ENCODE data around the gene PPP3CA. TPM values are rescaled to one million over a fixed set of nuclear protein-coding genes. Genes with fewer than 3 reads are reported as not detected.
A peak's percentile ranks its signal among the peaks of the same experiment; 100 is the strongest.

Gene PPP3CA
- total RNA-seq, 1 experiment from 2014 or later: 40.2 TPM

DNA sequence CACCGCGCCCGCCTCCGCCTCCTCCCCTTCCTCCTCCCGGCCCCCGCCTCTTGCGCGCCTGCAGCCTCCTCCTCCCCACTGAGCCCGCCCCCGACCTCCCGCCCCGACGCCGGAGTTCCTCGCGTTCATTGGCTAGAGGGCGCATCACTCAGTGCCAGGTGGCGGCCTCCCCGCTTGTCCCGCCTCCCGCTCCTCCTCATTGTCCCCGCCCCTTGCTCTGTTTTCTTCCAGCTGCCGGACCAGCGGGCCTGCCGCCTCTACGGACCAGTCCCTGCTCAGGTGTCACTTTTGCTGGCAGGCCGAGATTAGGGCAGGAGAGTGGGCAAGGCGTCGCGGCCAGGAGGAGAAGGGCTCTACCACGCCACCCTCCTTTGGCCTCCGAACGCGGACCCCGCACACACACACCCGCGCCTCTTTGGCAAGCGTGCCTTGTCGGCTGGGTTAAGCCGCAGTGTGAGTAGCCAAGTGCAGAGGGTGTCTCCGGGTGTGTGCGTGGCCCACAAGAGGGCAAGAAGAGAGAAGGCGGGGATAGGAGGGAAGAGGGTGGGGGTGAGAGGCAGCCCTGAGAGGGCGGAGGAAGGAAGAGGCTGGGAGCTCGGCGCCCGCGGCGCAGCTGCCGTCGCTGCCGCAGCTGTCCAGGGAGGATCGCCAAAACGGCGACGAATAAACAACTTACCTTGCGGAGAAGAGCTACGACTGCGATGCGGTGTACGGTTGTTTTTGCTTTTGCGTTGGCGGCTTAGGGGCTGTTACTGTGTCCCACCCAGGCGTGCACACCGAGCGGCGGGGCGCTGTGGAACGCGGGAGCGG, 436 bp upstream of the PPP3CA start:
- peaks cover 36% of the 10 kb centered on the region for H3K79me2 ChIP-seq (ENCODE audit: low read depth)
- CTCF ChIA-PET: interaction anchor here (0.6 kb wide), 1 partner anchor 148 kb away, joined by 3 read pairs; no protein-coding TSS in a partner anchor
- peak overlapping the region; percentile 95 for H2AFZ ChIP-seq

DNA sequence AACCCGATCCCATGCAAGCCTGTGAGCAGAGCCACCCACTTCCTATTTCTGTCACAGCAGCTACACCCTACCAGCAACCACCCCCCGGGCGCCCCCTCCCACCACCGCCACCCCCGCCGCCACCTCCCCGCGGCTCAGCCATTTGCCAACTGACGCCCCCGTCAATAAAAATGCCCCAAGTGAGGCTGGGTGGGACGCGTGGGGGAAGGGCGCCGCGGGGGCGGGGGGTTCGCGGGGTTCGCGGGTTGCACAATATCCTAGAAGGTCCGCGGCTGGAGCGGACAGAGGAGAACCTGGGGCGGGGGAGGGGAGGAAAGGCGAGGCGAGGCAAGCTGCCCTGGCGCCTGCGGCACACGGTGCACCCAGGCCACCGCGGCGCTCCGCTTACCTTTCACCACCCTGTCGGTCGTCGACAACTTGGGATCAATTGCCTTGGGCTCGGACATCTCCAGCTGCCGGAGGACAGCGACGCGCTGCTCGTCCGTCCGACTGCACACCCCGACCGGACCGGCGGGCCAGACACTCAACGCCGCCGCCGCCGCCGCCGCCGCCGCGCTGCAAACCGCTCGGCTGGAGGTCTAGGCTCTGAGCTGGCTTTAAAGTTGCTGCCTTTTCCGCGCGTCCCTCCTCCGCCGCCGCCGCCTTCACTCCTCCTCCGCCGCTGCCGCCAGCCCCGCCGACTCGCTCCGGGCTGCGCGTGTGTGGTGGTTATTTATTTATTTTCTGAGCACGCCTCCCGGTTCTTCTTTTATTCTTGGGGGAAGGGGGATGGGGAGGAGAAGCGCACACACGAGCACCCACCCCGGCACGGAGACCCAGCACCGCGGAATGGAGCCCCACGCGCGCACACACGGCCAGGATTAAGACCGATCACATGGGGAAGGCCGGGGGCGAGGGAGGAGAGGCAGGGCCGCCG, 717 bp downstream of the PPP3CA start:
- intact Hi-C loops (cut with micrococcal nuclease; ENCODE audit: unreplicated experiment): loop anchor here (2.0 to 10.0 kb wide), 7 partner anchors 46 to 926 kb away; no protein-coding TSS in a partner anchor
- H3K4me3 ChIP-seq: peak overlapping the region; percentile 92
- no peaks in the 10 kb centered on the region for H4K20me1 ChIP-seq (ENCODE audit: insufficient read depth)
- peak overlapping the region; percentile 38 for H3K27ac ChIP-seq
- no peaks in the 10 kb centered on the region for H3K9me2 ChIP-seq (ENCODE audit: insufficient read depth)
- H3K27me3 ChIP-seq (ENCODE audit: insufficient read depth, low read depth): no peaks in the 10 kb centered on the region
- peak overlapping the region; percentile 86 for H3K4me2 ChIP-seq
- TF ChIP-seq, protein P1, sequence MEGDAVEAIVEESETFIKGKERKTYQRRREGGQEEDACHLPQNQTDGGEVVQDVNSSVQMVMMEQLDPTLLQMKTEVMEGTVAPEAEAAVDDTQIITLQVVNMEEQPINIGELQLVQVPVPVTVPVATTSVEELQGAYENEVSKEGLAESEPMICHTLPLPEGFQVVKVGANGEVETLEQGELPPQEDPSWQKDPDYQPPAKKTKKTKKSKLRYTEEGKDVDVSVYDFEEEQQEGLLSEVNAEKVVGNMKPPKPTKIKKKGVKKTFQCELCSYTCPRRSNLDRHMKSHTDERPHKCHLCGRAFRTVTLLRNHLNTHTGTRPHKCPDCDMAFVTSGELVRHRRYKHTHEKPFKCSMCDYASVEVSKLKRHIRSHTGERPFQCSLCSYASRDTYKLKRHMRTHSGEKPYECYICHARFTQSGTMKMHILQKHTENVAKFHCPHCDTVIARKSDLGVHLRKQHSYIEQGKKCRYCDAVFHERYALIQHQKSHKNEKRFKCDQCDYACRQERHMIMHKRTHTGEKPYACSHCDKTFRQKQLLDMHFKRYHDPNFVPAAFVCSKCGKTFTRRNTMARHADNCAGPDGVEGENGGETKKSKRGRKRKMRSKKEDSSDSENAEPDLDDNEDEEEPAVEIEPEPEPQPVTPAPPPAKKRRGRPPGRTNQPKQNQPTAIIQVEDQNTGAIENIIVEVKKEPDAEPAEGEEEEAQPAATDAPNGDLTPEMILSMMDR (conservative IDR thresholded peaks at IDR 0.05): no peak
- no peak for TF ChIP-seq EZH2 (IDR thresholded peaks at IDR 0.05; ENCODE audit: low read depth)
- CTCF ChIA-PET: interaction anchor here (0.7 kb wide), 1 partner anchor 106 kb away, joined by 5 read pairs; no protein-coding TSS in a partner anchor
- H3K36me3 ChIP-seq (ENCODE audit: low read depth): no peaks in the 10 kb centered on the region
- peaks cover 30% of the 10 kb centered on the region for H3K4me1 ChIP-seq (replicated peaks; ENCODE audit: insufficient read depth)
- POLR2A ChIA-PET (ENCODE audit: unreplicated experiment): no interaction called here
- peak overlapping the region; percentile 64 for H2AFZ ChIP-seq
- peak in 1 of 2 experiments; percentile 35 for DNase-seq
- H3K79me2 ChIP-seq (ENCODE audit: low read depth): peaks cover 48% of the 10 kb centered on the region
- H3F3A ChIP-seq (ENCODE audit: insufficient read depth, low read depth): peaks cover 5% of the 10 kb centered on the region; the same call in 1 of the 2 replicates
- TSS peak; percentile 32 for BruUV-seq (replicated peaks)
- no peaks in the 10 kb centered on the region for H3K9me3 ChIP-seq (ENCODE audit: insufficient read depth, low read depth)

More for the DNA sequence above, 436 bp upstream of the PPP3CA start:
- Histone ChIP-seq H3K9me3 (ENCODE audit: insufficient read depth, low read depth) (no peaks in the 10 kb centered on the region), H3K4me2 (peak overlapping the region; percentile 86), H4K20me1 (ENCODE audit: insufficient read depth) (no peaks in the 10 kb centered on the region), H3K4me1 (replicated peaks; ENCODE audit: insufficient read depth) (peaks cover 30% of the 10 kb centered on the region), H3K9me2 (ENCODE audit: insufficient read depth) (no peaks in the 10 kb centered on the region), H3K27ac (peak overlapping the region; percentile 83), H3K27me3 (ENCODE audit: insufficient read depth, low read depth) (no peaks in the 10 kb centered on the region), H3F3A (ENCODE audit: insufficient read depth, low read depth) (peaks cover 5% of the 10 kb centered on the region; the same call in 1 of the 2 replicates), H3K36me3 (ENCODE audit: low read depth) (no peaks in the 10 kb centered on the region), H3K4me3 (peak overlapping the region; percentile 92)
- BruUV-seq (replicated peaks): no TSS peak
- POLR2A ChIA-PET (ENCODE audit: unreplicated experiment): interaction anchor here (0.6 kb wide), 1 partner anchor 479 kb away, joined by 5 read pairs; no protein-coding TSS in a partner anchor
- DNase-seq: peak; percentile 78 to 95
- TF ChIP-seq EZH2 (IDR thresholded peaks at IDR 0.05; ENCODE audit: low read depth): no peak
- TF ChIP-seq, protein P1 (conservative IDR thresholded peaks at IDR 0.05): no peak
- intact Hi-C loops (cut with micrococcal nuclease; ENCODE audit: unreplicated experiment): loop anchor here (2.0 to 10.0 kb wide), 9 partner anchors 19 to 927 kb away; no protein-coding TSS in a partner anchor
